Transverse colon (tissue), 4 donors: ENCODE measurements around the gene METTL8. TPM values are rescaled to one million over a fixed set of nuclear protein-coding genes. Genes with fewer than 3 reads are reported as not detected.

Source experiments
- DNase-seq: peaks from one replicate; pipeline ENCODE4 v3.0.0-alpha.2; 2019
- H3K27ac ChIP-seq, 4 donors: fragments of 200-600 bp; sonication (generic); 2 replicates each; pipeline ENCODE4 v1.5.1; 2016 to 2018; ENCODE audit warnings: inconsistent platforms in 4 of 4
- H3K27me3 ChIP-seq: fragments of 200-600 bp; sonication (generic); 2 replicates; pipeline ENCODE4 v1.5.1; 2017; ENCODE audit warnings: inconsistent platforms
- H3K36me3 ChIP-seq, 4 donors: fragments of 200-600 bp; sonication (generic); 2 replicates each; pipeline ENCODE4 v1.5.1; 2017 to 2019; ENCODE audit warnings: inconsistent platforms in 4 of 4
- H3K4me1 ChIP-seq, 4 donors: fragments of 200-600 bp; sonication (generic); 2 replicates each; pipeline ENCODE4 v1.5.1; 2017 to 2020; ENCODE audit warnings: inconsistent platforms in 4 of 4
- H3K4me3 ChIP-seq, 4 donors: fragments of 200-600 bp; sonication (generic); 1 replicate in 1 of 4; 2 replicates in 3 of 4; pipeline versions ENCODE4 v1.5.1 to v1.6.1; 2017 to 2019; ENCODE audit warnings: inconsistent platforms in 4 of 4
- H3K9me3 ChIP-seq, 2 donors: fragments of 200-600 bp; sonication (generic); 2 replicates each; pipeline ENCODE4 v1.5.1; 2017 to 2019; ENCODE audit warnings: inconsistent platforms in 2 of 2
- EP300 ChIP-seq: sonication (generic); formaldehyde crosslinking; IDR thresholded peaks from one replicate; pipeline ENCODE4 v1.6.1; 2017; ENCODE audit warnings: antibody characterized with exemption, low read depth
- POLR2A ChIP-seq: fragments of 450-650 bp; IDR thresholded peaks from one replicate; pipeline ENCODE4 v1.6.1; 2016; ENCODE audit warnings: antibody characterized with exemption, mild to moderate bottlenecking, moderate library complexity
- POLR2AphosphoS5 ChIP-seq, 3 donors: sonication (generic); formaldehyde crosslinking; IDR thresholded peaks; one replicate each; pipeline ENCODE4 v1.6.1; 2016; ENCODE audit warnings: antibody characterized with exemption in 3 of 3
- WGBS, 2 donors: methylation state at CpG; one replicate each; pipeline ENCODE4 v1.1.5; 2018; ENCODE audit warnings: low coverage in 1 of 2; 5-methylcytosine and 5-hydroxymethylcytosine counted together
- in situ Hi-C, 4 donors: fragments of 200-750 bp; cut with MboI; loops; one replicate each; pipeline versions ENCODE4 v1.15.0 to v1.15.1; 2017; ENCODE audit warnings: low sequenced_read_pairs in 3 of 4, low pct_ligation_motif_present in 1 of 4, low pct_unique_long_range_greater_than_20kb in 1 of 4
- intact Hi-C: fragments of 100-400 bp; cut with DNase I; formaldehyde crosslinking; loops from one replicate; pipeline ENCODE4 v1.15.1; 2023; ENCODE audit warnings: low total_unique reads
- total RNA-seq, 4 donors: library from RNA; depleted of rRNA; stranded (reverse); fragments of >200 nt; gene quantifications; one replicate each; pipeline ENCODE4 v1.1.0, GENCODE V29; 2016
- TF ChIP-seq, protein P1 (sequence below), 5 experiments: fragments of 200-600 bp in 3 of 5; fragments of 450-650 bp in 2 of 5; sonication (generic) in 3 of 5; IDR thresholded peaks; 1 replicate in 2 of 5; 2 replicates in 3 of 5; pipeline ENCODE4 v1.5.1; 2016 to 2017; ENCODE audit warnings: antibody characterized with exemption in 5 of 5, inconsistent platforms in 3 of 5, mild to moderate bottlenecking in 2 of 5, moderate library complexity in 1 of 5

Gene METTL8
- total RNA-seq, 4 donors from 2014 or later: 6.7 to 64.5 (median 22.1) TPM

DNA sequence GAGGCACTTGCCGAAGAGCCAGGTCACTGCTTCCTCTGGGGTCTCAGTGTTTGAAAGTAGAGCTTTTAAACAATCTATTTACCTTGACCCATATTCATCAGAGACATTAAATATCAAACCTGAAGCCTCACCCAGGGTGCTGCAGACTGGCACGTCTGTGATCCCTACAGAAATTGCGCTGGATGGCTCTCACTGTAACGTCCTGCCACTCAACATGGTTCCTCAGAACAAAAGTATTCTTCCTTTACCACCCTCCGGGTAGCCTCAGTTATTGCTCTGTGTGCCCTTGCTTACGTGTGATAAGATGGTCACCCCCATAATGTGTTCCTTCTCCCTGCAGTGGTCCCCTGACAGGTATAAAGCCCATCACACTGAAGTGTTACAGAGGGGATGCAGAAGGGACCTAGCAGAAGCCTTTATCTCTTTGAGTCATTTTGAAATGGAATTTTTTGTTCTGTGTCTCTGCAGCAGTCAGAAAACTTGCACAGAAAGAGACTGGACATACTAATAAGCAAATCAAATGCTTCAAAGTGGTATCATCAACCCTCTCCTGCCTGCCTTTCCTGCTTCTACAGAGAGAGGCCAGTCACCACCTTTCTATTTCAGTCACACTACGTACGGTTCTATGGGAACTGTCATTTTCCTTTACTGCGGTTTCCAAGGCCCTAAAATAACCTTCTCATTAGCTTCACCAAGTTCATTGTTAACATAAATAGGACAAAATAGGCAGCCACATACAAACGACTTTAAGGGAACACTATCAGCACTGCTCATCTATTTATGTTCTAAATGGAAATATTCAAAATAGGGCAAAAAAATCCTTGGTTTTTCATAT, 86.8 kb downstream of the METTL8 start:
- H3K4me3 ChIP-seq: no peak overlapping the region
- DNase-seq: no peak
- 10 to 48% methylated on average over 5 to 10 of the region's 10 CpGs for WGBS, 2 donors
- peak overlapping the region; percentile 54 to 74 (median 59) for H3K27ac ChIP-seq
- TF ChIP-seq, protein P1, sequence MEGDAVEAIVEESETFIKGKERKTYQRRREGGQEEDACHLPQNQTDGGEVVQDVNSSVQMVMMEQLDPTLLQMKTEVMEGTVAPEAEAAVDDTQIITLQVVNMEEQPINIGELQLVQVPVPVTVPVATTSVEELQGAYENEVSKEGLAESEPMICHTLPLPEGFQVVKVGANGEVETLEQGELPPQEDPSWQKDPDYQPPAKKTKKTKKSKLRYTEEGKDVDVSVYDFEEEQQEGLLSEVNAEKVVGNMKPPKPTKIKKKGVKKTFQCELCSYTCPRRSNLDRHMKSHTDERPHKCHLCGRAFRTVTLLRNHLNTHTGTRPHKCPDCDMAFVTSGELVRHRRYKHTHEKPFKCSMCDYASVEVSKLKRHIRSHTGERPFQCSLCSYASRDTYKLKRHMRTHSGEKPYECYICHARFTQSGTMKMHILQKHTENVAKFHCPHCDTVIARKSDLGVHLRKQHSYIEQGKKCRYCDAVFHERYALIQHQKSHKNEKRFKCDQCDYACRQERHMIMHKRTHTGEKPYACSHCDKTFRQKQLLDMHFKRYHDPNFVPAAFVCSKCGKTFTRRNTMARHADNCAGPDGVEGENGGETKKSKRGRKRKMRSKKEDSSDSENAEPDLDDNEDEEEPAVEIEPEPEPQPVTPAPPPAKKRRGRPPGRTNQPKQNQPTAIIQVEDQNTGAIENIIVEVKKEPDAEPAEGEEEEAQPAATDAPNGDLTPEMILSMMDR (IDR thresholded peaks at IDR 0.05): no peak
- TF ChIP-seq EP300: no peak
- intact Hi-C loops: no loop called here
- no peaks in the 10 kb centered on the region for H3K27me3 ChIP-seq
- peaks cover 8 to 39% (median 26%) of the 10 kb centered on the region in 4 donors for H3K4me1 ChIP-seq
- in situ Hi-C loops: no loop called here
- H3K9me3 ChIP-seq: no peaks in the 10 kb centered on the region
- no peaks in the 10 kb centered on the region for H3K36me3 ChIP-seq

DNA sequence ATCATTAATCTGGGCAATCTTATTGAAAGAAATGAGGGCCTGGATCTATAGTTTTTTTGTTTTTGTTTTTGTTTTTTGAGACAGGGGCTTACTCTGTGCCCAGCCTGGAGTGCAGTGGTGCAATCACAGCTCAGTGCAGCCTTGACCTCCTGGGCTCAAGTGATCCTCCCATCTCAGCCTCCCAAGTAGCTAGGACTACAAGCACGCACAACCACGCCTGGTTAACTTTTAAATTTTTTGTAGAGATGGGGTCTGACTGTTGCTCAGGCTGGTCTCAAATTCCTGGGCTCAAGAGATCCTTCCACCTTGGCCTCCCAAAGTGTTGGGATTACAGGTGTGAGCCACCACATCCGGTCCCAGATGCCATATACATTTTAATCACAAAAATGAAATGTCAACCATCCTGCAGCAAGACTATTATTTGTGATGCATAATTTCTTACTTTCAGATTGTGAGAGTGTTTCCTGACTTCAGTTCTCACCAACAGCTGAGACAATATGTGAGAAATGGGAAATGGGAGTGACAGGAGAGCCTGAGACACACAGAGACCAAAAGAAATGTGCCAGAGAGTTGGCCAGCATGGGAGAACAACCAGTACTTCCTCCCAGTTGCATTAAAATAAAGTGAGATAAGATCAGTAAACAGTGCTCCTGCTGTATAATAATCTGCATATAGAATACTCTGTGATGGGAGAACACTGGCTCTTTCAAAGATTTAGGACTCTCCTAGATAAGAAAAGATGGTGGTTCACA, 87.6 kb downstream of the METTL8 start:
- Histone ChIP-seq H3K4me3 (no peak overlapping the region), H3K27ac (peak overlapping the region; percentile 54 to 74 (median 59)), H3K36me3 (no peaks in the 10 kb centered on the region), H3K27me3 (no peaks in the 10 kb centered on the region), H3K9me3 (no peaks in the 10 kb centered on the region), H3K4me1 (peaks cover 8 to 45% (median 29%) of the 10 kb centered on the region in 4 donors)
- intact Hi-C loops (no loop called here), in situ Hi-C loops (no loop called here)
- WGBS, 2 donors: 86 to 95% methylated on average over 3 of the region's 3 CpGs
- TF ChIP-seq EP300 (no peak), POLR2A (no peak), POLR2AphosphoS5 (IDR thresholded peaks at IDR 0.05) (no peak)
- TF ChIP-seq, protein P1 (IDR thresholded peaks at IDR 0.05): no peak
- DNase-seq: peak; percentile 26

DNA sequence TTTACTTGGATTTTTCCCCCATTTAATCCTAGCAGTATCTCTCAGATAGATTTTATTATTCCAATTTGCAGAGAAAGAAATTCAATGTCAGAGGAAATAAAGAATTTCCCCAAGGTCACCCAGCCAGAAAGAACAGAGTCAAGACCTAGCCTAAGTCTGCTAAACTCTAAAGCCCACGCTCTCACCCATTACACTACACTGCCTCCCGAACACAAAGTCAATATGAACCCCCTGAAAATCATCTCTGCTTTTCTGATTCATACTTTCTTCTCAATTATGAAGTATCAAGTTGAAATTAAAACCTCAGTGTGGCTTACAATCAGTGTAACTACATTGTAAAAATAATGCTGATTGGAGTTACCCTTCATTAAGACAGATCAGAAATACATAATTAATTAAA, 89.6 kb downstream of the METTL8 start:
- Histone ChIP-seq H3K27me3 (no peaks in the 10 kb centered on the region), H3K4me1 (peaks cover 8 to 45% (median 29%) of the 10 kb centered on the region in 4 donors), H3K36me3 (no peaks in the 10 kb centered on the region), H3K4me3 (no peak overlapping the region), H3K9me3 (no peaks in the 10 kb centered on the region), H3K27ac (no peak overlapping the region)
- in situ Hi-C loops (no loop called here), intact Hi-C loops (no loop called here)
- no peak for DNase-seq
- TF ChIP-seq EP300 (no peak), POLR2AphosphoS5 (IDR thresholded peaks at IDR 0.05) (no peak), POLR2A (no peak)
- TF ChIP-seq, protein P1 (IDR thresholded peaks at IDR 0.05): no peak
- 90 to 95% methylated on average over 2 of the region's 2 CpGs for WGBS, 2 donors

DNA sequence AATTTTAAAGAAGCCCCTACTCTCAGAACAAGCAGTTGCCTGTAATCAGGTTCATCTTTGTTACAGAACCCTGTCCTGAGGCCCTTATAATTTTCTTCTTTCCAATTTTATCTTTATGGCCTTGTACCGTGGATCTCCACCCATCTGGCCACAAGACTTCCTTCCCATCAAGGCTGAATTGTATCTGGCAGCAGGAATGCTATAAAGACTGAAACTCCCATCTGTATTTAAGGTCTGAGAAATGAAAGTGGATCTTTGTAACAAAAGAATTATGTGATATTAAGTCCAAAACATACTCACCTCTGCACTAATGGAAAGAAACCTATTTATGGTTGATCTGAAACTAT, 91.8 kb downstream of the METTL8 start:
- intact Hi-C loops: no loop called here
- H3K4me1 ChIP-seq: peaks cover 5 to 31% (median 18%) of the 10 kb centered on the region in 4 donors
- 9 to 14% methylated on average over 1 of the region's 1 CpG for WGBS, 2 donors
- H3K4me3 ChIP-seq: no peak overlapping the region
- no peaks in the 10 kb centered on the region for H3K27me3 ChIP-seq
- in situ Hi-C loops: no loop called here
- H3K27ac ChIP-seq: peak overlapping the region; percentile 5 to 39 (median 26)
- no peaks in the 10 kb centered on the region for H3K36me3 ChIP-seq
- TF ChIP-seq EP300 (no peak), POLR2A (no peak), POLR2AphosphoS5 (IDR thresholded peaks at IDR 0.05) (no peak)
- TF ChIP-seq, protein P1 (IDR thresholded peaks at IDR 0.05): no peak
- DNase-seq: no peak
- no peaks in the 10 kb centered on the region for H3K9me3 ChIP-seq
